ENCODE results near the gene CALM1.

The CALM1 gene

GRCh38 chr14:90419200-90419599, 22.4 kb downstream of the CALM1 start:
- H3K9me3 Mint-ChIP-seq = no peaks in the 10 kb centered on the region
- DNase-seq (ENCODE audit: low spot score in 2 of 2) = no peak
- ATAC-seq = no peak
- no peaks in the 10 kb centered on the region for H3K36me3 Mint-ChIP-seq
- H3K27ac Mint-ChIP-seq = no peak overlapping the region
- H3K4me3 Mint-ChIP-seq = no peak overlapping the region
- H3K4me1 Mint-ChIP-seq = no peaks in the 10 kb centered on the region

- H3K9me3 Mint-ChIP-seq = no peaks in the 10 kb centered on the region
- no peaks in the 10 kb centered on the region for H3K36me3 Mint-ChIP-seq
- ATAC-seq = no peak
- no peak overlapping the region for H3K4me3 Mint-ChIP-seq
- no peak for DNase-seq (ENCODE audit: low spot score in 2 of 2)
- H3K27ac Mint-ChIP-seq = no peak overlapping the region
- no peaks in the 10 kb centered on the region for H3K4me1 Mint-ChIP-seq
Measured at GRCh38 chr14:90421001-90421631, 24.3 kb downstream of the CALM1 start.

GRCh38 chr14:90421632-90422020, 24.8 kb downstream of the CALM1 start:
- Mint-ChIP-seq H3K9me3 (no peaks in the 10 kb centered on the region), H3K4me1 (no peaks in the 10 kb centered on the region), H3K4me3 (no peak overlapping the region), H3K36me3 (no peaks in the 10 kb centered on the region), H3K27ac (no peak overlapping the region)
- ATAC-seq (no peak), DNase-seq (ENCODE audit: low spot score in 2 of 2) (no peak)

GRCh38 chr14:90423166-90423565, 26.3 kb downstream of the CALM1 start:
- Mint-ChIP-seq H3K4me3 (no peak overlapping the region), H3K9me3 (no peaks in the 10 kb centered on the region), H3K27ac (no peak overlapping the region), H3K36me3 (no peaks in the 10 kb centered on the region), H3K4me1 (no peaks in the 10 kb centered on the region)
- ATAC-seq (no peak), DNase-seq (ENCODE audit: low spot score in 2 of 2) (no peak)

- no peak for DNase-seq (ENCODE audit: low spot score in 2 of 2)
- no peaks in the 10 kb centered on the region for H3K36me3 Mint-ChIP-seq
- no peak overlapping the region for H3K4me3 Mint-ChIP-seq
- no peaks in the 10 kb centered on the region for H3K4me1 Mint-ChIP-seq
- no peak for ATAC-seq
- H3K27ac Mint-ChIP-seq = no peak overlapping the region
- H3K9me3 Mint-ChIP-seq = no peaks in the 10 kb centered on the region
Measured at GRCh38 chr14:90424075-90424474, 27.2 kb downstream of the CALM1 start.

- Mint-ChIP-seq H3K9me3 (no peaks in the 10 kb centered on the region), H3K27ac (no peak overlapping the region)
- ATAC-seq = no peak
Measured at GRCh38 chr14:90424686-90425372, 28.0 kb downstream of the CALM1 start.

GRCh38 chr14:90425373-90425879, 28.6 kb downstream of the CALM1 start:
- no peak for DNase-seq (ENCODE audit: low spot score in 2 of 2)
- ATAC-seq = no peak
- no peaks in the 10 kb centered on the region for H3K36me3 Mint-ChIP-seq
- H3K4me3 Mint-ChIP-seq = no peak overlapping the region
- no peak overlapping the region for H3K27ac Mint-ChIP-seq
- no peaks in the 10 kb centered on the region for H3K9me3 Mint-ChIP-seq
- H3K4me1 Mint-ChIP-seq = no peaks in the 10 kb centered on the region

More at GRCh38 chr14:90424686-90425372, 28.0 kb downstream of the CALM1 start:
- DNase-seq (ENCODE audit: low spot score in 2 of 2) = no peak
- no peaks in the 10 kb centered on the region for H3K4me1 Mint-ChIP-seq
- no peaks in the 10 kb centered on the region for H3K36me3 Mint-ChIP-seq
- no peak overlapping the region for H3K4me3 Mint-ChIP-seq

- no peak for DNase-seq (ENCODE audit: low spot score in 2 of 2)
- Mint-ChIP-seq H3K27ac (no peak overlapping the region), H3K9me3 (no peaks in the 10 kb centered on the region), H3K4me1 (no peaks in the 10 kb centered on the region), H3K36me3 (no peaks in the 10 kb centered on the region), H3K4me3 (no peak overlapping the region)
- no peak for ATAC-seq
Measured at GRCh38 chr14:90426031-90426540, 29.3 kb downstream of the CALM1 start.

- no peaks in the 10 kb centered on the region for H3K4me1 Mint-ChIP-seq
- no peak for ATAC-seq
Measured at GRCh38 chr14:90426663-90427062, 29.8 kb downstream of the CALM1 start.

GRCh38 chr14:90427848-90428426, 31.1 kb downstream of the CALM1 start:
- ATAC-seq = no peak
- Mint-ChIP-seq H3K36me3 (no peaks in the 10 kb centered on the region), H3K27ac (no peak overlapping the region), H3K4me1 (no peaks in the 10 kb centered on the region), H3K4me3 (no peak overlapping the region), H3K9me3 (no peaks in the 10 kb centered on the region)
- no peak for DNase-seq (ENCODE audit: low spot score in 2 of 2)

More at GRCh38 chr14:90426663-90427062, 29.8 kb downstream of the CALM1 start:
- no peak for DNase-seq (ENCODE audit: low spot score in 2 of 2)
- Mint-ChIP-seq H3K9me3 (no peaks in the 10 kb centered on the region), H3K36me3 (no peaks in the 10 kb centered on the region), H3K27ac (no peak overlapping the region), H3K4me3 (no peak overlapping the region)

- H3K27ac Mint-ChIP-seq = no peak overlapping the region
- no peaks in the 10 kb centered on the region for H3K36me3 Mint-ChIP-seq
- ATAC-seq (no peak), DNase-seq (ENCODE audit: low spot score in 2 of 2) (no peak)
- H3K9me3 Mint-ChIP-seq = no peaks in the 10 kb centered on the region
- no peaks in the 10 kb centered on the region for H3K4me1 Mint-ChIP-seq
- no peak overlapping the region for H3K4me3 Mint-ChIP-seq
Measured at GRCh38 chr14:90428676-90429075, 31.8 kb downstream of the CALM1 start.

GRCh38 chr14:90429236-90429635, 32.4 kb downstream of the CALM1 start:
- Mint-ChIP-seq H3K4me1 (no peaks in the 10 kb centered on the region), H3K27ac (no peak overlapping the region), H3K36me3 (no peaks in the 10 kb centered on the region), H3K9me3 (no peaks in the 10 kb centered on the region), H3K4me3 (no peak overlapping the region)
- DNase-seq (ENCODE audit: low spot score in 2 of 2) (no peak), ATAC-seq (no peak)

GRCh38 chr14:90429754-90430153, 32.9 kb downstream of the CALM1 start:
- DNase-seq (ENCODE audit: low spot score in 2 of 2) = no peak
- ATAC-seq = no peak
- Mint-ChIP-seq H3K36me3 (no peaks in the 10 kb centered on the region), H3K4me3 (no peak overlapping the region), H3K27ac (no peak overlapping the region), H3K9me3 (no peaks in the 10 kb centered on the region), H3K4me1 (no peaks in the 10 kb centered on the region)

GRCh38 chr14:90434370-90435020, 37.7 kb downstream of the CALM1 start:
- Mint-ChIP-seq H3K4me3 (no peak overlapping the region), H3K4me1 (no peaks in the 10 kb centered on the region), H3K9me3 (no peaks in the 10 kb centered on the region), H3K36me3 (no peaks in the 10 kb centered on the region), H3K27ac (no peak overlapping the region)
- DNase-seq (ENCODE audit: low spot score in 2 of 2) (no peak), ATAC-seq (no peak)

- Mint-ChIP-seq H3K4me3 (no peak overlapping the region), H3K9me3 (no peaks in the 10 kb centered on the region), H3K36me3 (no peaks in the 10 kb centered on the region), H3K4me1 (no peaks in the 10 kb centered on the region), H3K27ac (no peak overlapping the region)
- DNase-seq (ENCODE audit: low spot score in 2 of 2) (no peak), ATAC-seq (no peak)
Measured at GRCh38 chr14:90438841-90439240, 42.0 kb downstream of the CALM1 start.
